C4-2B (cell line): ENCODE results near the gene TUBGCP5.

Experiments
- ZFX ChIP-seq: fragments of 450-650 bp; IDR thresholded peaks from 2 replicates; pipeline ENCODE4 v1.6.1; 2017
- TF ChIP-seq, protein P1 (sequence below): fragments of 450-650 bp; conservative IDR thresholded peaks from 2 replicates; pipeline ENCODE4 v1.5.1; 2017; ENCODE audit warnings: mild to moderate bottlenecking

GRCh38 chr15:22979238-22980188 lies 59.9 kb downstream of the TUBGCP5 start:
- TF ChIP-seq, protein P1, sequence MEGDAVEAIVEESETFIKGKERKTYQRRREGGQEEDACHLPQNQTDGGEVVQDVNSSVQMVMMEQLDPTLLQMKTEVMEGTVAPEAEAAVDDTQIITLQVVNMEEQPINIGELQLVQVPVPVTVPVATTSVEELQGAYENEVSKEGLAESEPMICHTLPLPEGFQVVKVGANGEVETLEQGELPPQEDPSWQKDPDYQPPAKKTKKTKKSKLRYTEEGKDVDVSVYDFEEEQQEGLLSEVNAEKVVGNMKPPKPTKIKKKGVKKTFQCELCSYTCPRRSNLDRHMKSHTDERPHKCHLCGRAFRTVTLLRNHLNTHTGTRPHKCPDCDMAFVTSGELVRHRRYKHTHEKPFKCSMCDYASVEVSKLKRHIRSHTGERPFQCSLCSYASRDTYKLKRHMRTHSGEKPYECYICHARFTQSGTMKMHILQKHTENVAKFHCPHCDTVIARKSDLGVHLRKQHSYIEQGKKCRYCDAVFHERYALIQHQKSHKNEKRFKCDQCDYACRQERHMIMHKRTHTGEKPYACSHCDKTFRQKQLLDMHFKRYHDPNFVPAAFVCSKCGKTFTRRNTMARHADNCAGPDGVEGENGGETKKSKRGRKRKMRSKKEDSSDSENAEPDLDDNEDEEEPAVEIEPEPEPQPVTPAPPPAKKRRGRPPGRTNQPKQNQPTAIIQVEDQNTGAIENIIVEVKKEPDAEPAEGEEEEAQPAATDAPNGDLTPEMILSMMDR: no peak
- no peak; the same call in 1 of the 2 replicates for TF ChIP-seq ZFX
